Measurements from ENCODE around the gene FLYWCH1. TPM values are rescaled to one million over a fixed set of nuclear protein-coding genes. Genes with fewer than 3 reads are reported as not detected.

FLYWCH1 gene
- total and polyA plus RNA-seq, 9 of the 15 experiments (the other 6 are each of a cell fraction or from before 2014, with no cell fraction given), result 0.18 to 33.6 (median 11.3) TPM

- no peak for TF ChIP-seq ETV6 (IDR thresholded peaks at IDR 0.05; ENCODE audit: borderline replicate concordance in 1 of 2, low read depth in 2 of 2, low read length in 1 of 2)
- no peak for TF ChIP-seq ETV6 (CRISPR knock-in tag; IDR thresholded peaks at IDR 0.05; ENCODE audit: borderline replicate concordance)
- TF ChIP-seq POLR2AphosphoS5 (IDR thresholded peaks at IDR 0.05; ENCODE audit: control insufficient read depth, insufficient read depth, low read depth, low read length), result 0 out of 2 replicates have a peak, but pooled peaks have one; percentile 25
- peak; percentile 77; the same call in 1 of the 2 replicates for TF ChIP-seq HNRNPL (IDR thresholded peaks at IDR 0.05; ENCODE audit: low read depth, low read length)
- TF ChIP-seq POLR2AphosphoS2 (IDR thresholded peaks at IDR 0.05; ENCODE audit: low read length), result peak; percentile 21
- no peak for TF ChIP-seq TSHZ1 (CRISPR knock-in tag; IDR thresholded peaks at IDR 0.05)
- TF ChIP-seq MEIS2 (IDR thresholded peaks at IDR 0.05; ENCODE audit: partially characterized antibody), result no peak
- TF ChIP-seq CCNT2 (IDR thresholded peaks at IDR 0.05; ENCODE audit: borderline replicate concordance, extremely low read depth, insufficient read length, low read depth, low read length), result peak; percentile 14
- no peak for TF ChIP-seq GABPB1 (CRISPR knock-in tag; IDR thresholded peaks at IDR 0.05)
- no peak for TF ChIP-seq PTRF (tag; IDR thresholded peaks at IDR 0.05)
- TF ChIP-seq USF1 (CRISPR knock-in tag; IDR thresholded peaks at IDR 0.05), result peak; percentile 1; the same call in 1 of the 2 replicates
- TF ChIP-seq PPARD (CRISPR knock-in tag; IDR thresholded peaks at IDR 0.05), result no peak
- no peak for TF ChIP-seq MEF2D (tag; conservative IDR thresholded peaks at IDR 0.05; ENCODE audit: low read depth)
- no peak for TF ChIP-seq ZNF707 (CRISPR knock-in tag; conservative IDR thresholded peaks at IDR 0.05)
Observed at GRCh38 chr16:2971134-2971984, 59.6 kb downstream of the FLYWCH1 start (continued).

All from K562 (cell line).